GM19023 (cell line): Measurements from ENCODE around the gene IGSF9B.
A peak's percentile ranks its signal among the peaks of the same experiment; 100 is the strongest.
"Not testable (repeated sequence)": the region's sequence is repeated elsewhere in the genome, so short reads cannot be mapped to it uniquely, and the experiment has no call there.

Experiments used
- ATAC-seq: cut with Tn5 transposase; IDR thresholded peaks from one replicate; pipeline ENCODE4 v1.9.1; 2021; ENCODE audit warnings: mild to moderate bottlenecking, moderate library complexity; ENCODE audit not compliant: unreplicated experiment

Gene IGSF9B, protein sequence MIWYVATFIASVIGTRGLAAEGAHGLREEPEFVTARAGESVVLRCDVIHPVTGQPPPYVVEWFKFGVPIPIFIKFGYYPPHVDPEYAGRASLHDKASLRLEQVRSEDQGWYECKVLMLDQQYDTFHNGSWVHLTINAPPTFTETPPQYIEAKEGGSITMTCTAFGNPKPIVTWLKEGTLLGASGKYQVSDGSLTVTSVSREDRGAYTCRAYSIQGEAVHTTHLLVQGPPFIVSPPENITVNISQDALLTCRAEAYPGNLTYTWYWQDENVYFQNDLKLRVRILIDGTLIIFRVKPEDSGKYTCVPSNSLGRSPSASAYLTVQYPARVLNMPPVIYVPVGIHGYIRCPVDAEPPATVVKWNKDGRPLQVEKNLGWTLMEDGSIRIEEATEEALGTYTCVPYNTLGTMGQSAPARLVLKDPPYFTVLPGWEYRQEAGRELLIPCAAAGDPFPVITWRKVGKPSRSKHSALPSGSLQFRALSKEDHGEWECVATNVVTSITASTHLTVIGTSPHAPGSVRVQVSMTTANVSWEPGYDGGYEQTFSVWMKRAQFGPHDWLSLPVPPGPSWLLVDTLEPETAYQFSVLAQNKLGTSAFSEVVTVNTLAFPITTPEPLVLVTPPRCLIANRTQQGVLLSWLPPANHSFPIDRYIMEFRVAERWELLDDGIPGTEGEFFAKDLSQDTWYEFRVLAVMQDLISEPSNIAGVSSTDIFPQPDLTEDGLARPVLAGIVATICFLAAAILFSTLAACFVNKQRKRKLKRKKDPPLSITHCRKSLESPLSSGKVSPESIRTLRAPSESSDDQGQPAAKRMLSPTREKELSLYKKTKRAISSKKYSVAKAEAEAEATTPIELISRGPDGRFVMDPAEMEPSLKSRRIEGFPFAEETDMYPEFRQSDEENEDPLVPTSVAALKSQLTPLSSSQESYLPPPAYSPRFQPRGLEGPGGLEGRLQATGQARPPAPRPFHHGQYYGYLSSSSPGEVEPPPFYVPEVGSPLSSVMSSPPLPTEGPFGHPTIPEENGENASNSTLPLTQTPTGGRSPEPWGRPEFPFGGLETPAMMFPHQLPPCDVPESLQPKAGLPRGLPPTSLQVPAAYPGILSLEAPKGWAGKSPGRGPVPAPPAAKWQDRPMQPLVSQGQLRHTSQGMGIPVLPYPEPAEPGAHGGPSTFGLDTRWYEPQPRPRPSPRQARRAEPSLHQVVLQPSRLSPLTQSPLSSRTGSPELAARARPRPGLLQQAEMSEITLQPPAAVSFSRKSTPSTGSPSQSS (N-terminal part only)

DNA sequence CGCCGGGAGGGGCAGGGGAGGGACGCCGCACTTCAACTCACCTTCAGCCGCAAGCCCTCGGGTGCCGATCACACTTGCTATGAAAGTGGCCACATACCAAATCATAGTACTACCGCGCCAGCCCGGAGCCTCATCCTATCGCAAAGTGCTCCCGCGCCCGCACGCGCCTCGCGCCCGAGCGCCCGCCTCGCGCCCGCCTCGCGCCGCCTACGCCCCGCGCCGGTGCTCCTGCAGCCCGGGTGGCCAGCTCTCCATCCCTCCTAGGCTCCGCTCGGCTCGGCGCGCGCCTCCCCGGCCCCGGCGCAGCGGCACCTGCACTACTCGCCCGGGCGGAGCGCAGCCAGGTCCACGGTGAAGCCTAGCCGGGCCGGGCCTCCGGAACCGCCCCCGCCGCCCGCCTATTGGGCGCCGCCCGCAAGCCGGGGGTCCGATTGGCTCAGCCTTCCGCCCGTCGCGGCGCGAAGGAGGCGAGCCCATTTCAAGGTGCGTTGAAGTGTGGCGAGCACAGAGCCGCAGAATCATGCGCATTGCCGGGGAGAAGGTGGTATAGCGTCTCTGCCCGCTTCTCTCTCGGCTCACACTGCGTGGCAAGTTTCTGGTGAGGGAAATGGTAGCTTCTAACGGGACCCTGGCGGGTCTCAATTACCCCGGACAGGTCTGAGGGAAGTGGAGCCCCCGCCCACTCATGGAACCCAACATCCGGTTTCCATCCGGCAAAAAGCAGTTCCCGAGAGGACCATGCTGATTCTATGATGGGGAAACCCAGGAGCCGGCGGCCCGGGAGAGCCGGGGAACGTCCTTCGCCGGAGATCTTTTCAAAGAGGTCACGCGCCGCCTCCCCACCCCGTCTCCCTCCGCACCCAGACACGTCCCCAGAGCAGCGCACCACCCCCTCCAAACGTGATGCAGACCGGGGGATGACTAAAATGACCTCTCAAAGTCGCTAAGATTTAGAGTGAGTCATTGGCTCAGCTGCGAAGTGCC, at the start of gene IGSF9B:
IGSF9B (minus strand) TSS at position 319 of the 984 bp plus-strand sequence; CDS start at position 105, 214 bp downstream.
- ATAC-seq: peak; percentile 98

DNA sequence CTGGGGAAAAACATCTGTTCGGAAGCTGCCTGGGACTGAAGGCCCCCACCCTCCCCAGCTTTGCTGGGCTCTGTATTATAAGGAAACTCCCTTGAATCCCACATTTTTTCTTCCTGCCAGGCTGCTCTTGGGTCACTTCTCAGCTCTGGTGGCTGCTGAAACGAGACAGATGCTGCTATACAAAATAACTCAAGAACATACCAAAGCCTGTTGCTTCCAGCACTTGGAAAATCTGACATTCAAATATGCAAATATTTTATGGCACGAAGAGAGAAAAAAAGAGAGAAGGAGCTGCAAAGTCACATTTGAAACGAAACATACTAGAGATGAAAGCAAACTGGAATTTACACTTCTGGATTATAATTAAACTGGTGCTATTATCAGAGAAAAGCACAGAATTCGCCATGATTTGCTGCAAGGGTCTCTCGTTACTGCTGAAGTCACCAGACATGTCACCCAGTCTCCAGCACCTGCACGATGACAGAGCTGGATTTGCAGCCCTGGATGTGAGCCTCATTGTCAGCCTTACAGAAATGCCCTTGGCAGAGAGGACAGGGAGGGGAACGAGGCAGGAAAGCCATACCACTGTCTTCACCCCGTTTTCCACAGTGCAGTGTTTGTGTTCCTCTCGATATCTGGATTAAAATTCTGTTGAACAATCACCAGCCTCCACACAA, 47.9 kb upstream of the IGSF9B start:
- ATAC-seq: no peak

DNA sequence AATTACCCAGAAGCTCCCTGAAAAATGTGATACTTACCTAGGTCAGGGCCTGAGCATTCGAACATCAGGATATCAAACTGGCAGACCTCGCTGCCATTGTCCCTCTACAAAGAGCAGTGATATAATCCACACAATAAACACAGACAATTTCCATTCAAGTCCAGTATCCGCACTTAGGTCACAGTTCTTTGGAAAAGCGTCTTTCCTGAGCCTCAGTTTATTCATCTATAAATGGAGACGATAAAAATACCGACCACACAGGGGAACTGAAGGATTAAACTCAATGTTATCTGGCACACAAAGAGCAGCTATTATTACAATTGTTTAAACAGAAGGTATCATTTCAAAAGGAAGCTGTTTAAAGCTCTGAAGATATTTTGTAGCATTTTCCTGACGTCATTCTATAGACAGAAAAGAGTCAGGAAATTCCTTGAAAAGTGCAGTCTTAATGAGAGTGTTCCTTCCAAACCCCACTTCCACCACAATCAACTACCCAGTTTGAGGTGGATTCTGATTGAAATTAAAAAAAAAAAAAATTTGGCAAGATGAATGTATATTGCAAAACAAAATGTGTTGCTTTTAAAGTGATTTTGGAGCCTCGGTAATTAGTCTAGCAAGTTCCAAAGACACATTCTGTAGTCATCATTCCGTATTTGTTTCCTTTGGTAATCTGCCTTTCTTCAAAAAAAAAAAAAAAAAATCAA, 47.2 kb upstream of the IGSF9B start:
- no peak for ATAC-seq

DNA sequence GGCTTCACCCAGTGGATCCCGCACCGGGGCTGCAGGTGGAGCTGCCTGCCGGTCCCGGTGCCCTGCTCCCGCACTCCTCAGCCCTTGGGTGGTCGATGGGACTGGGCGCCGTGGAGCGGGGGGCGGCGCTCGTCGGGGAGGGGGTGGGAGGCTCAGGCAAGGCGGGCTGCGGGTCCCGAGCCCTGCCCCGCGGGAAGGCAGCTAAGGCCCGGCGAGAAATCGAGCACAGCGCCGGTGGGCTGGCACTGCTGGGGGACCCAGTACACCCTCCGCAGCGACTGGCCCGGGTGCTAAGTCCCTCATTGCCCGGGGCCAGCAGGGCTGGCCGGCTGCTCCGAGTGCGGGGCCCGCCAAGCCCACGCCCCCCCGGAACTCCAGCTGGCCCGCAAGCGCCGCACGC, 46.1 kb upstream of the IGSF9B start:
- not testable (repeated sequence) for ATAC-seq

DNA sequence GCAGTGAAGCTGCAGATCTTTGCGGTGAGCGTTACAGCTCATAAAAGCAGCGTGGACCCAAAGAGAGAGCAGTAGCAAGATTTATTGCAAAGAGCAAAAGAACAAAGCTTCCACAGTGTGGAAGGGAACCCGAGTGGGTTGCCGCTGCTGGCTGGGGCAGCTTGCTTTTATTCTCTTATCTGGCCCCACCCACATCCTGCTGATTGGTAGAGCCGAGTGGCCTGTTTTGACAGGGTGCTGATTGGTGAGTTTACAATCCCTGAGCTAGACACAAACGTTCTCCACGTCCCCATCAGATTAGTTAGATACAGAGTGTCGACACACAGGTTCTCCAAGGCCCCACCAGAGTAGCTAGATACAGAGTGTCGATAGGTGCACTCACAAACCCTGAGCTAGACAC, 45.6 kb upstream of the IGSF9B start:
- ATAC-seq: not testable (repeated sequence)

DNA sequence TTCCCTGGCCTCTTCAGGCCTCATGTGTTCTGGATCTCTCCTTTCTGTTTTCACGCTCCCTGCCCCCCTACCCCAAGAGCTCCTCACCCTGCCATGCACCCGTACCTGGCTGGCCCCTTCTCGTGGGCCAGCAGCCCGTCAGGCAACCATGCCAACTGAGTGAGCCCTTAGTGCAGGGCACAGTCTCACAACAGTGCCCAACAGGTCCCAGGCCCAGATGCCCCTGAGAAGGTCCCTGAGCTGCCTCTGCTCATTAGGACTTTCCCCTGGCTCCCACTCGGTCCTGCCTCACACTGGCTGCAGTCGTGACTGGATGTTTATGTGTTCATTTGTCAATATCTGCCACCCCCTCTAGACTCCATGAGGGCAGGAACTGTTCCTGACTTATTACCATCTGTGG, 44.8 kb upstream of the IGSF9B start:
- ATAC-seq: no peak

DNA sequence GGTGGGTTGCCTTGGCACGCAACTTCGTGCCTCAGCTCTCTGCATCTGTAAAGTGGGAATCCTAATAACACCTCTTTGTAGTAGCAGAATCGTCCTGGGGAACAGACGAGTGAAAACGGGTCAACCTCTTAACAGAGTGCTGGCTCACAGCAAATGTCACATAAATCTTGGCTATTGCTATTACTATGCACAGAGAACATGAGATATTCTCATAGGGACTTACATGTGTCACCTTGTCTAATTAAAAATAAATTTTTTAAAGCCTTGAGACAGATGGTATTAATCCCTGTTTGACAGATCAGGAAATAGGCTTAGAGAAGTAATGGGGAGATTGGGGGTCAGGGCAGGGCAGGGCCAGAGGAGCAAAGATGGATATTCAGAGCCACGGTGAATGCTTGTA, 44.3 kb upstream of the IGSF9B start:
- no peak for ATAC-seq

DNA sequence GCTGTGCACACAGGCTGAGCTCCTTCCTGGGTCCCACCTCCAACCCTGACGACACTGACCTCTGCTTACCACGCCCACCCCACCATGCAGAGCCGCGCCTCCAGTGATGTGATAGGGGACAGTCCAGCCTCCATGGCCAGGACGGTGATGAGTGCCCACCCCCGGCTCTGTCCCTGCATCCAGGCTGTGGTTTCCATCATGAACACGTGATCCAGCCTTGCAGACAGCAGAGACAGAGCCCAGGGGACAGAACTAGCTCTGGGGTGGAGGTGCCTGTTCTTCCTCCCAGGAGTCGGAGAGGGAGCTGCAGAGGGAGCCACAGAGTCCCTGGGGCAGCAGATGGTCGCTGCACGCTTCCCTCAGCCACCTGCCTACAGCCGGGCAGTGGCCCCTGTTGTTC, 42.6 kb upstream of the IGSF9B start:
- no peak for ATAC-seq

DNA sequence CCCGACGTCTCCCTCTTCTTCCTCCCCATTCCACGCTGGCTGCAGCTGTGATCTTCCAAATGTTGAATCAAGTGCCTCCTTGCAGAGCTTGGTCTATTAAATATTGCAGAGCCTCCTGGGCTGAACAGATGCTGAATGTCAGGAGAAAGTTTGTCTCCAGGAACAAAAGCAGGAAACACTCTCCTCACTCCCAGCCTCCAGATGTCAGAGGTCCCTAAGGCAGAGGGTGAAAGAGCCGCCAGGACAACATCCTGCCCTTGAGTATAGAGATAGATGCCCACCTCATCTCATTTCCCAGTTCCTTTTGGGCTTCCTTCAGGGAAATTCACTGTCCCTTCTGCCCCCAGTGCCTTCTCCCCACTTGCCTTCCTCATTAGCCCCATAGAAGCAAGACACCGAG, 40.8 kb upstream of the IGSF9B start:
- ATAC-seq: no peak

DNA sequence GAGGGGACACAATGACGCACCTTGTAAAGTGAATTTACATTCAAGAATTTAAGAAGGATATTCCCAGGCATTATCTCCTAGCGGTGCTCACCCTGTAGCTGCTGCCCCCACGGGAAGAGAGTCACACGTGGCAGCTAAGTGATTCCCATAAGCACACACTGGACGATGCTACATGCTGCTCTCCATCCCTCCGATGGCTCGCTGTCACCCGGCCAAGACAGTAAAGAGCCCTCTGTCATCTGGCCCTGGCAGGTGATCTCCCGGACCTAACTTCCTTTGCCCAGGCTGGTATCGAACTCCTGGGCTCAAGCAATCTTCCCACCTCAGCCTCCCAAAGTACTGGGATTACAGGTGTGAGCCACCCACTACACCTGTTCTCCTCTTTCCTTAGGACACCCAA, 39.9 kb upstream of the IGSF9B start:
- ATAC-seq: no peak

DNA sequence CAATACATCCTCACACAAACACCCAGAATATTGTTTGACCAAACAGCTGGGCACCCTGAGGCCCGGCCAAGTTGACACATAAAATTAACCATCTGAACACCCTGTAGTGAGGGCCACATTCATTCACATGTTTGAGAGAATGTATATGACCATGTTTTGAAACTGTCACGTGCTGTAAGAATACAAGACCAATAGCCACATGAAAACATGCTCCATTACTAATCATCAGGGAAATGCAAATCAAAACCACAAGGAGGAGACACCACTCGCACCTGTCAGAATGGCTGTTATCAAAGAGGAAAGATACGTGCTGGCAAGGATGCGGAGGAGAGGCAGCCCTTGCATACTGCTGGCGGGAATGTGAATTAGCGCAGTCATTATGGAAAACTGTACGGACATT, 38.3 kb upstream of the IGSF9B start:
- no peak for ATAC-seq

DNA sequence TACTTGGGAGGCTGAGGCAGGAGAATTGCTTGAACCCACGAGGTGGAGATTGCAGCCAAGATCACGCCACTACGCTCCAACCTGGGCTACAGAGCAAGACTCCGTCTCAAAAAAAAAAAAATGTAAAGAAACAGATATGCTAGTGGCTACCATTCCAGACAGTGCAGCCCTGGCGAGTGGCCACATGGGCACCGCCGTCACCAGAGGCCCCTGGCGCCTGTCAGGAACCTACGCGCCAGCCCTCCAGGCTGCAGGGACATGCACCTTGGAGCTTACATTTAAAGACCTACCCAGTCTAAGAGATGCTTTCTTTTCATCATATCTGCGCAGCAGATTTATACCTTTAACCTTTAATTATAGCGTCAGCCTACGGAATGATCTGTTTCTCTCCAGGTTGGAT, 37.2 kb upstream of the IGSF9B start:
- no peak for ATAC-seq

DNA sequence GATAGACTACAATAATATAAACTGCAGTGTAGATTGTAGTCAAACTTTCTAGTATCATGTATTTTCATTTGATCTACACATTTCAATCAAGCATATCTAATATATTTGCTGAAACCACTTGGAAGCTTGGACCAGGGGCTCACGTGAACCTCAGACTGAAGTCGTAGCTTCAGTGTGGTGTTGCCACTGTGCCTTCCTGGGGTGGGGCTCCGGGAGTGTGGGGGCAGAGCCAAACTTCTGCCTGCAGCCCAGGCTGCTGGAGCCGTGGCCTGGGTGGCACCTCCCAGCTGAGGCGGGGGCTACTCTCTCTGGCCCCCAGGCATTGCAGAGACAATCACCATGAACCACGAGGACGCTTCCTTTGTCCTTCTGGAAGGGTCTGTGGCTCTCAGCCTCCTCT, 36.3 kb upstream of the IGSF9B start:
- ATAC-seq: no peak

DNA sequence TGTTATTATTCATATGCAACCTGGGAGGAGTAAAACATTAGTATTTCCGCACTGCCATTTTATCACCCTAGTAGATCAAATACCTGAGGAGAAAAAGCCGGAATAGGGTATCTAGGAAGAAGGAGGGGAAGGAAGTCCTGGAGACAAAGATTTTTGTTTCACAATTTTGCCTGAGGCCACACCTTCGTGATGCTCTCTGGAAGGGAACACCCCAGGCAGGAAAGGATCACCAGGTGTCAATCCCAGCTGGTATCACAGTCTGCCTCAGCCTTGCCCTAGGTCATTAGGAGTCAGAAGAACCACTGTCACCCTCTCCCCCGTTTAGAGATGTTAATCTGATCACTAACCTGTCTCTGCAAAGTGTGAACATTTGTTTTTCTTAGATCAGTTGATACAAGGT, 35.4 kb upstream of the IGSF9B start:
- ATAC-seq: no peak

DNA sequence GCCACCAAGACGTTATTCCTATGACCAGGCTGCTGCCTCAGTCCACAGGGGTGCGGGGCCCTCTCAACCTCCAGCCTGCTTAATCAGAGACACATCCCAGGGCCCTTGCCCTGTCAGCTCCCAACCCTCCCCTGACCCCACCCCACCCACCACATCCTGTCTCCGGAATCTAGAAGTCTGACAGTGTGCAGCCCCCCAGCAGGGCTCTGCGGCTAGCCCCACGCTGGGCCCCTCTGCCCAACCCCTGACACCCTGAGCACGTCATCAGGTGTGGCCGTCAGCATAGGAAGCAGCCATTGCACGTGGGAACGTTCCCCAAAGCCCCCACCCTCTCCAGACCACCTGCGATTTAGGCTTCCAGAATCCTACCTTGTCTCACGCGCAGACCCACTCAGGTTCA, 34.3 kb upstream of the IGSF9B start:
- ATAC-seq: no peak

DNA sequence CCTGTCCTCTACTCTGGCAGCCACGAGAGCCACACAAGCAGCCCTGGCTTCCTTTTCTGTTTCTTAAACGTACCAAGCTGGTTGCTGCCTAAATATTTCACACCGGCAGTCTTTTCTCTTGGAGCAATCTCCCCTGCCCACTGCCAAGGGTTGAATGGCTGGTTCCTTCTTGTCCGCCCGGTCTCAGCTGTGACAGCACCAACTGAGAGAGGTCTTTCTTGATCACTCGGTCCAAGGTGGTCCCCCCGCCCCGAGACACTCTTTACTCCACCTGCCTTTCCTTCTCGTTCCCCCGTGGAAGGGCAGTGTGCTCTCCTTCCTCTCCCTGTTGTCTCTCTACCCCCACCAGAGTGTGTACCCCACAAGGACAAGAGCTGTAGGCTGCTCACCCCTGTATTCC, 33.7 kb upstream of the IGSF9B start:
- no peak for ATAC-seq

DNA sequence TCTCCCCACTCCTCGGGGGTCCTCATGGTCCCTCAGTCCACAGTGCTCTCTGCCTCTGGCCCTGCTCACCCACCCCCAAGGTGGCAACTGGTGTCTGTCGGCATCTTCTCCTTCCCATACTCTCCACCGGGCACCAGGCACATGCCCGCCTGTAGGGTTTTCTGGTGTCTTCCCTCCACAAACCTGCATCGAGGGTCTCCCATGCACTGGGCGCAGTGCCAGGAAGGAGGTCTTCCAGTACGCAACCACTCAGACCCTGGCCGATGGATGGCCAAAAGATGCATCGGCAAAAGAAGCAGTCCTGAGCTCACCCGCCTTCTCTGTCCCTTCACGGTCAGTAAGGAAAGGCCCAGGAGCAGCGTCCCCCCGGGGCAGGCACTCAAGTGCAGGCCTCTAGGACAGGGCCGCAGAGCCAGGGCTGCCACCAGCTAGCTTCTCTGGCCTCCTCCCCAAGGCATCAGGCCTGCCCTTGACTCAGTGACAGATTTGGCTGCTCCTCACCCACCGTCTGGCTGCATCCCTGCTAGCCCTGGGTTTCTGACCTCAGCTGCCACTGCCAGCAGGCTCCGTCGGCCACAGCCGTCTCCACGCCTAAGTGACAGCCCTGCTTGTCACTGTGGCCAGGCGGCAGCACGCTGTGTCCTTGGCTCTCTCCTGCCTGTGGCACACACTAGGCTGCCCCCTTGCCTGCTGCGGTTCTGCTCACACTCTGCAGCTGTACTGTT, 32.1 kb upstream of the IGSF9B start:
- no peak for ATAC-seq

DNA sequence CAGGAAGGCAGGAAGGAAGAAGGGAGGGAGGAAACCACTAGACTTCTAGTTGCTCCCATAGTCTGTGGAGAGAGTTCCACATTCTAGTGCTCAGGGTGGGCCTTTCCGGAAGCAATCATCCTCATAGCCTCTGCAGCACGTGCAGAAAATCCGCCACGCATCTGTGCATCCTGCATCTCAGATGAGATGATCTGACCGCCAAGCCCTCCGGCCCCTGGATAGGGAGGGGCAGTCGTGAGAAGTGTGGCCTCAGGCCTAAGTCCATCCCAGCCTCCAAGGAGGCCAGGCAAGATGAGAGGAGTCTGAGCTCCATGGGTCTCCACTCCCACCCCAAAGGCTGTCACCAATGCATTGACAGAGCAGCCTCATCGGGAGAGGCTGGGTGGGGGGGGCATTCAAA, 30.4 kb upstream of the IGSF9B start:
- no peak for ATAC-seq
